Measurements from ENCODE around the gene FAM124B. TPM values are rescaled to one million over a fixed set of nuclear protein-coding genes. Genes with fewer than 3 reads are reported as not detected.

FAM124B gene
- total and polyA plus RNA-seq, 5 donors from 2014 or later: 1.6 to 5.2 (median 3.2) TPM

DNA sequence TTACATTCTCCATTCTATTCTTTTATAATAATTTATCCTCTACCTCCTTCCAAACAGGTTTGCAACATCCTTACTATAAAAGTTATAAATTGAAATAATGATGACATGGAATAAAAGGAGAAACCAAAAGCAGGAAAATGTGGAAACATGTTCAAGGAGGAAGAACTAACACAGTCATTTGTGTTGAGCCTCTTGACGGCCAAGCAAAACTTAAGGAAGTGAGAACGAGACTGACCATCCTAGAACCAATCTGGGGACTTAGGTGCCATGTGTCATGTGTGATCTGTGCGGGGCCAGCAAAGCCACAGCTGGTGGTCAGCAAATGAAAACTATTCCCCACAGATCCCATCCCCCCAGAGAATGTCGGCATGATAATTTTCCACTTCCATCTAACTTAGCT, 25.6 kb upstream of the FAM124B start:
- Histone ChIP-seq H3K9me3 (ENCODE audit: control insufficient read depth in 2 of 2, low read length in 2 of 2) (no peaks in the 10 kb centered on the region), H3K36me3 (ENCODE audit: control insufficient read depth, insufficient read depth, low read length) (no peaks in the 10 kb centered on the region), H3K27me3 (ENCODE audit: control insufficient read depth, insufficient read depth, low read length) (no peaks in the 10 kb centered on the region), H3K27ac (ENCODE audit: insufficient read depth, low read length, poor library complexity, severe bottlenecking) (no peak overlapping the region), H3K4me3 (ENCODE audit: low read depth, low read length) (no peak overlapping the region), H3K4me1 (ENCODE audit: control insufficient read depth, insufficient read depth, low read length, poor library complexity, severe bottlenecking) (no peaks in the 10 kb centered on the region)
- Mint-ChIP-seq H3K27ac (no peak overlapping the region), H3K4me1 (peaks cover 0 to 4% (median 0%) of the 10 kb centered on the region in 4 donors), H3K9me3 (peaks cover 0 to 8% (median 2%) of the 10 kb centered on the region in 7 donors), H3K4me3 (peak overlapping the region in 1 of 4 donors; percentile 54), H3K27me3 (peaks cover 23% of the 10 kb centered on the region), H3K36me3 (no peaks in the 10 kb centered on the region)
- ATAC-seq (ENCODE audit: low read depth in 2 of 2) (no peak), DNase-seq (no peak)

DNA sequence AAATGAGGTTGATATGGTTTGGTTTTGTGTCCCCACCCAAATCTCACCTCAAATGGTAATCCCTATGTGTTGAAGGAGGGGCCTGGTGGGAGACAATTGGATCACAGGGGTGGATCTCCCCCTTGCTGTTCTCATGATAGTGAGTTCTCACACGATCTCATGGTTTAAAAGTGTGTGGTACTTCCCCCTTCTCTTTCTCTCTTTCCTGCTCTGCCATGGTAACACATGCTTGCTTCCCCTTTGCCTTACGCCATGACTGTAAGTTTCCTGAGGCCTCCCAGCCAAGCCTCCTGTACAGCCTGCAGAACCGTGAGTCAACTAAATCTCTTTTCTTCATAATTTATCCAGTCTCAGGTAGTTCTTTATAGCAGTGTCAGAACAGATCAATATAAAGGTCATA, 24.7 kb upstream of the FAM124B start:
- Histone ChIP-seq H3K36me3 (ENCODE audit: control insufficient read depth, insufficient read depth, low read length) (no peaks in the 10 kb centered on the region), H3K4me1 (ENCODE audit: control insufficient read depth, insufficient read depth, low read length, poor library complexity, severe bottlenecking) (no peaks in the 10 kb centered on the region), H3K27ac (ENCODE audit: insufficient read depth, low read length, poor library complexity, severe bottlenecking) (no peak overlapping the region), H3K27me3 (ENCODE audit: control insufficient read depth, insufficient read depth, low read length) (no peaks in the 10 kb centered on the region), H3K9me3 (ENCODE audit: control insufficient read depth in 2 of 2, low read length in 2 of 2) (no peaks in the 10 kb centered on the region), H3K4me3 (ENCODE audit: low read depth, low read length) (no peak overlapping the region)
- Mint-ChIP-seq H3K9me3 (peaks cover 0 to 8% (median 2%) of the 10 kb centered on the region in 7 donors), H3K27me3 (peaks cover 23% of the 10 kb centered on the region), H3K4me3 (no peak overlapping the region), H3K4me1 (no peaks in the 10 kb centered on the region), H3K36me3 (no peaks in the 10 kb centered on the region), H3K27ac (peak overlapping the region in 1 of 3 donors; percentile 16)
- DNase-seq (no peak), ATAC-seq (ENCODE audit: low read depth in 2 of 2) (no peak)

DNA sequence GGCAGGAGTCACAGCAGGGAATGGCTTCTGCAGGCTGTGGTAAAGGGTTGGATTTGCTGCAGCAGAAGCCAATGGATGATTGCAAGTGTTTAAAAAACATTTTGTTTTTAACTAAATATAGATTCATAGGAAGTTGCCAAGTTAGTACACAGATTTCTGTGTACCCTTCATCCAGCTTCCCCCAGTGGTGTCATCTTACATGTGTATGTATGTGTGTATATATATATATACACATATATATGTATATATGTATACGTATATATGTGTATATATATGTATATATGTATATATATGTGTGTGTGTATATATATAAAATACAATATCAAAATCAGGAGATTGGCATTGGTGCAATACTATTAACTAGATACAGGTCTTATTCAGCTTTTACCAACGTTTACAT, 19.2 kb upstream of the FAM124B start:
- Histone ChIP-seq H3K4me1 (ENCODE audit: control insufficient read depth, insufficient read depth, low read length, poor library complexity, severe bottlenecking) (no peaks in the 10 kb centered on the region), H3K27ac (ENCODE audit: insufficient read depth, low read length, poor library complexity, severe bottlenecking) (no peak overlapping the region), H3K36me3 (ENCODE audit: control insufficient read depth, insufficient read depth, low read length) (no peaks in the 10 kb centered on the region), H3K9me3 (ENCODE audit: control insufficient read depth in 2 of 2, low read length in 2 of 2) (no peaks in the 10 kb centered on the region), H3K27me3 (ENCODE audit: control insufficient read depth, insufficient read depth, low read length) (peaks cover 4% of the 10 kb centered on the region), H3K4me3 (ENCODE audit: low read depth, low read length) (no peak overlapping the region)
- Mint-ChIP-seq H3K4me1 (no peaks in the 10 kb centered on the region), H3K4me3 (peak overlapping the region in 1 of 4 donors; percentile 30), H3K27me3 (peaks cover 20% of the 10 kb centered on the region), H3K27ac (no peak overlapping the region), H3K36me3 (no peaks in the 10 kb centered on the region), H3K9me3 (peaks cover 0 to 8% (median 1%) of the 10 kb centered on the region in 7 donors)
- no peak for ATAC-seq (ENCODE audit: low read depth in 2 of 2)
- no peak for DNase-seq

DNA sequence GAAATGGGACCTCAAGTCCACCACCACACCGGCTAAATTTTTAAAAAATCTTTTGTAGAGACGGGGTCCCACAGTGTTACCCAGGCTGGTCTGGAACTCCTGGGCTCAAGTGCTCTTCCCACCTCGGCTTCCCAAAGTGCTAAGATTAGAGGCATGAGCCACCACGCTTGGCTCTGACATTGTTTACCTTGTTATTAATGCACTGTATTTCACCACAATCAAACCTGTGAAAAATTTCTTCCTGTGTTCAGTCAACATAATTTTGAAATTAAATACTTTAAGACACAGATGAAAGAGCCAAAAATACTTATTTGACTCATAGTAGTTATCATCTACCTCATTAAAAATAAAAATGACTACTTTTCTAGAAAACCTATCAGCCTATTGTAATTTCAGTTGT, 16.0 kb upstream of the FAM124B start:
- Histone ChIP-seq H3K9me3 (ENCODE audit: control insufficient read depth in 2 of 2, low read length in 2 of 2) (no peaks in the 10 kb centered on the region), H3K36me3 (ENCODE audit: control insufficient read depth, insufficient read depth, low read length) (no peaks in the 10 kb centered on the region), H3K27me3 (ENCODE audit: control insufficient read depth, insufficient read depth, low read length) (peaks cover 4% of the 10 kb centered on the region), H3K4me3 (ENCODE audit: low read depth, low read length) (no peak overlapping the region), H3K27ac (ENCODE audit: insufficient read depth, low read length, poor library complexity, severe bottlenecking) (no peak overlapping the region), H3K4me1 (ENCODE audit: control insufficient read depth, insufficient read depth, low read length, poor library complexity, severe bottlenecking) (no peaks in the 10 kb centered on the region)
- peaks cover 0 to 6% (median 0%) of the 10 kb centered on the region in 7 donors for H3K9me3 Mint-ChIP-seq
- H3K4me3 Mint-ChIP-seq: no peak overlapping the region
- no peak for DNase-seq
- no peaks in the 10 kb centered on the region for H3K36me3 Mint-ChIP-seq
- no peak for ATAC-seq (ENCODE audit: low read depth in 2 of 2)
- peaks cover 12% of the 10 kb centered on the region for H3K27me3 Mint-ChIP-seq
- no peaks in the 10 kb centered on the region for H3K4me1 Mint-ChIP-seq
- no peak overlapping the region for H3K27ac Mint-ChIP-seq

DNA sequence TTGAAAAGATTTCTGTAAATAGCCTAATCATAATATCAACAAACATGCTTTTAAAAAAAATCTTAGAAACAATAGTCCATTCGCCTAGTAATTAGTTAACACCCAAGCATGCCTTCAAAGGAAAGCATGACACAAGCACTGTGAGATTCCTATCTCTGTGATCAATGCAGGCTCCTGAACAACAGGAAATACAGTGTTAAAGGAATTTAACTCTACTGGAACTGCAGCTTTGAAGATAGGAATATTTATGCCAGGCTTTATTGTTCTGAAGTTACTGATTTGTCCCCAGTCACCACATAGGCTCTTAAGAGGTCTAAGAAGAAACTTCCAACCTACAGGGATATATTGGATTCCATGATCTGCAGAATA, 15.4 kb upstream of the FAM124B start:
- ATAC-seq (ENCODE audit: low read depth in 2 of 2): no peak
- peaks cover 0 to 6% (median 0%) of the 10 kb centered on the region in 7 donors for H3K9me3 Mint-ChIP-seq

DNA sequence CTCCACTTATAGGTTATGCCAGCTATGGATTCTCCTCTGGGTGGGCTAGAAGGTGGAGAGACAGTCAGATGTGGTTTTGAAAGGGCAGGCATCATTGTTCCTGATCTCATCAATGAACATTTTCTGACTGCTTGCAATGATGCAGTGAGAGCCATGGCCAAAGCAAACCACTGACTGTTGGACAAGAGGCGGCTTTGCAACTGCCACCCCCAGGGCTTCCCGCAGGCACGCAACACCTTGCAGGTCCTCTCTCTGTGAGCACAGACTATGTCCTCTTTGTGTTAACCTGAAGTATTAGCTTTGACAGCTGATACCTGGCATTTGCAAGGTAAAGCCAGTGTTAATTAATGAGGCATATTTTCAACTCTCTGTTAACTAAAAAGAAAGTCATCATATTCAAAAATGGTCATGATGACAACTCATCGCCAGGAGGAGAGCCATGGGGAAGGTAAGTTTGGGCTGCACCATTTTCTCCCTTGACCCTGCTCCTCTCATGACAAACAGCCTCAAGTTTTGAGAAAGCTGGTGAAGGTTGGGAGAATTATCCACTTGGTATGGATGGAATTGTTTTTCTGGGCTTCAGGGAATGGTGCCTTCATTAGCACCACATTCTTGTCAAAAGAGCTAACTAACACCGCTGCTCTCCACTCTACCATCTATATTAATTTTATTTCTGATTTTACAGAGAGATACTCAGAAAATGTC, 14.9 kb upstream of the FAM124B start:
- H3K9me3 ChIP-seq (ENCODE audit: control insufficient read depth in 2 of 2, low read length in 2 of 2): no peaks in the 10 kb centered on the region
- no peak overlapping the region for H3K4me3 Mint-ChIP-seq
- peaks cover 0 to 6% (median 0%) of the 10 kb centered on the region in 7 donors for H3K9me3 Mint-ChIP-seq
- no peaks in the 10 kb centered on the region for H3K4me1 Mint-ChIP-seq
- no peaks in the 10 kb centered on the region for H3K36me3 Mint-ChIP-seq
- no peak overlapping the region for H3K27ac Mint-ChIP-seq
- H3K4me3 ChIP-seq (ENCODE audit: low read depth, low read length): no peak overlapping the region
- H3K4me1 ChIP-seq (ENCODE audit: control insufficient read depth, insufficient read depth, low read length, poor library complexity, severe bottlenecking): no peaks in the 10 kb centered on the region
- DNase-seq (no peak), ATAC-seq (ENCODE audit: low read depth in 2 of 2) (no peak)
- no peaks in the 10 kb centered on the region for H3K36me3 ChIP-seq (ENCODE audit: control insufficient read depth, insufficient read depth, low read length)
- peaks cover 18% of the 10 kb centered on the region for H3K27me3 Mint-ChIP-seq
- no peak overlapping the region for H3K27ac ChIP-seq (ENCODE audit: insufficient read depth, low read length, poor library complexity, severe bottlenecking)
- H3K27me3 ChIP-seq (ENCODE audit: control insufficient read depth, insufficient read depth, low read length): peaks cover 4% of the 10 kb centered on the region

More for the DNA sequence above, 15.4 kb upstream of the FAM124B start:
- H3K27me3 Mint-ChIP-seq: peaks cover 18% of the 10 kb centered on the region
- H3K4me1 ChIP-seq (ENCODE audit: control insufficient read depth, insufficient read depth, low read length, poor library complexity, severe bottlenecking): no peaks in the 10 kb centered on the region
- peaks cover 4% of the 10 kb centered on the region for H3K27me3 ChIP-seq (ENCODE audit: control insufficient read depth, insufficient read depth, low read length)
- H3K4me3 Mint-ChIP-seq: no peak overlapping the region
- no peak overlapping the region for H3K27ac Mint-ChIP-seq
- H3K4me3 ChIP-seq (ENCODE audit: low read depth, low read length): no peak overlapping the region
- H3K36me3 ChIP-seq (ENCODE audit: control insufficient read depth, insufficient read depth, low read length): no peaks in the 10 kb centered on the region
- H3K27ac ChIP-seq (ENCODE audit: insufficient read depth, low read length, poor library complexity, severe bottlenecking): no peak overlapping the region
- H3K4me1 Mint-ChIP-seq: no peaks in the 10 kb centered on the region
- H3K36me3 Mint-ChIP-seq: no peaks in the 10 kb centered on the region
- no peak for DNase-seq
- H3K9me3 ChIP-seq (ENCODE audit: control insufficient read depth in 2 of 2, low read length in 2 of 2): no peaks in the 10 kb centered on the region

DNA sequence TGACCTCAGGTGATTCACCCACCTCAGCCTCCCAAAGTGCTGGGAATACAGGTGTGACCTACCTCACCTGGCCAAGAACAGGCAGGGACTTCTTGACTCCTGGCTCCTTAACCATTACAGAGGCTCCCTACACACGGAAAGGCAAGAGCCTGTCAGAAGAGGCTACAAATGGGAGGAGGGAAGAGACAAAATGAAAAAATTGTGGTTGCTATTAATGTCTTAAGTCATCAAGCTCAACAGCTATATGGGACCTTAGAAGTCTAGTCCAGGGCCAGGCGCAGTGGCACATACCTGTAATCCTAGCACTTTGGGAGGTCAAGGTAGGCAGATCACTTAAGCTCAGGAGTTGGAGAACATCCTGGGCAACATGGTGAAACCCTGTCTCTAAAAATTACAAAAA, 11.5 kb upstream of the FAM124B start:
- Mint-ChIP-seq H3K36me3 (no peaks in the 10 kb centered on the region), H3K27me3 (peaks cover 22% of the 10 kb centered on the region), H3K9me3 (peaks cover 0 to 2% (median 0%) of the 10 kb centered on the region in 7 donors), H3K4me3 (no peak overlapping the region), H3K4me1 (no peaks in the 10 kb centered on the region), H3K27ac (no peak overlapping the region)
- Histone ChIP-seq H3K4me1 (ENCODE audit: control insufficient read depth, insufficient read depth, low read length, poor library complexity, severe bottlenecking) (no peaks in the 10 kb centered on the region), H3K4me3 (ENCODE audit: low read depth, low read length) (no peak overlapping the region), H3K36me3 (ENCODE audit: control insufficient read depth, insufficient read depth, low read length) (no peaks in the 10 kb centered on the region), H3K9me3 (ENCODE audit: control insufficient read depth in 2 of 2, low read length in 2 of 2) (no peaks in the 10 kb centered on the region), H3K27me3 (ENCODE audit: control insufficient read depth, insufficient read depth, low read length) (peaks cover 4% of the 10 kb centered on the region), H3K27ac (ENCODE audit: insufficient read depth, low read length, poor library complexity, severe bottlenecking) (no peak overlapping the region)
- ATAC-seq (ENCODE audit: low read depth in 2 of 2): no peak
- DNase-seq: no peak

Data from CD4-positive, CD25-positive, alpha-beta regulatory T cell (primary cell).